ENCODE results near the gene KCTD14.
A peak's percentile ranks its signal among the peaks of the same experiment; 100 is the strongest.

KCTD14 gene

DNA sequence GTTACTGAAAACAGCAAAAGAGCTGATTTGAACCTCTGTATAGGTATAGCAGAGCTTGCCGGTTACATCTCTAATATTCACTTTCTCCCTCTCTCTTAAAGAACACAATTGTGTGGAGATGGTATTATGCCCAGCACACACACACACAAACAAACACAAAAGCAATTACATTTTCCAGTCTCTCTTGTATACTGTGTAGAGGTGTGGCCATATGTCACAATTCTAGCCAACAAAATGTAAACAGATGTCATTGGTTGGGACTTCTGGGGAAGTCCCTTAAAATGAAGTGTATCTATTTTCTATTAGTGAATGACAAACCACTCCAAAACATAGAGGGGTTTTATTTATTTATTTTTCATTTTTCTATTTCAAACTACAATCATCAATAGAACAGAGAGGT, 12.8 kb downstream of the KCTD14 start:
- no peak overlapping the region for H2AK5ac ChIP-seq (ENCODE audit: low read length, severe bottlenecking)
- WGBS: 100% methylated on average over 1 of the region's 1 CpG
- H2BK120ac ChIP-seq (ENCODE audit: low read depth, low read length): no peak overlapping the region
- H3K4me2 ChIP-seq (ENCODE audit: low read length, poor library complexity, severe bottlenecking): no peak overlapping the region
- no peaks in the 10 kb centered on the region for H3K9me3 ChIP-seq (ENCODE audit: control insufficient read depth, low read length)
- no peak for DNase-seq
- no peaks in the 10 kb centered on the region for H3K27me3 ChIP-seq (ENCODE audit: control insufficient read depth in 1 of 2, insufficient read depth in 1 of 2, low read length in 2 of 2)
- H2AFZ ChIP-seq (ENCODE audit: low read depth, low read length): no peak overlapping the region
- no peak overlapping the region for H3K18ac ChIP-seq (ENCODE audit: low read depth in 1 of 2, low read length in 2 of 2)
- no peak overlapping the region for H2BK12ac ChIP-seq (ENCODE audit: low read length in 2 of 2)
- H2BK15ac ChIP-seq (ENCODE audit: low read depth, poor library complexity, severe bottlenecking): no peak overlapping the region
- H3K4ac ChIP-seq (ENCODE audit: low read depth in 1 of 2, low read length in 2 of 2): no peak overlapping the region
- no peaks in the 10 kb centered on the region for H3K4me1 ChIP-seq (ENCODE audit: control insufficient read depth, insufficient read depth, low read depth, low read length)
- peaks cover 0 to 2% of the 10 kb centered on the region in 2 experiments for H3K36me3 ChIP-seq (ENCODE audit: control insufficient read depth in 1 of 2, insufficient read depth in 2 of 2, low read depth in 1 of 2, low read length in 2 of 2)
- no peak overlapping the region for H3K23ac ChIP-seq (ENCODE audit: low read length in 2 of 2)
- H2BK5ac ChIP-seq (ENCODE audit: low read depth, low read length, poor library complexity, severe bottlenecking): no peak overlapping the region
- H3K9ac ChIP-seq (ENCODE audit: low read length): no peak overlapping the region
- no peaks in the 10 kb centered on the region for H3K79me1 ChIP-seq (replicated peaks; ENCODE audit: low read length, poor library complexity, severe bottlenecking)
- H3K27ac ChIP-seq (ENCODE audit: low read length, poor library complexity, severe bottlenecking): no peak overlapping the region
- H3K4me3 ChIP-seq (ENCODE audit: insufficient read depth in 1 of 2, low read depth in 1 of 2, low read length in 2 of 2): no peak overlapping the region
- H3K14ac ChIP-seq (ENCODE audit: low read length in 2 of 2): no peak overlapping the region
- H4K91ac ChIP-seq (ENCODE audit: low read length): no peak overlapping the region
- H4K8ac ChIP-seq (ENCODE audit: low read length): no peak overlapping the region

DNA sequence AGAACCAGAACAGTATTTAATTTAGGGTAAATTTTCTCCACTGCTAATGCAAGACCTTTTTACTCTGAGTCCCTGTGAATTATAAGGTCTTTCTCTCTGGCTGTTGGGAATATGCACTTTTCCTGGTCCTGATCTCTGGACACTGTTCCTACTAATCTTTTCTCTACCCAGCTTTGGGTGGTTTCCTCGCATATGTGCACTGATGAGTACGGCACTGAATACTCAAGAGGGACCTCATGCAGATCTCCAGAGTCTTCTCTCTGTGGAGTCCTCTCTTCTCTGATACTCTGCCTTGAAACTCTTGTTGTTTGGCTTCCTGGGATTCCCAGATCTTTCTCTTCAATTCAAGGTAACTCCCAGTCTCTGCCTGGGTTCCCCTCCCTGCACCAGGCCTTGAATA, 14.0 kb downstream of the KCTD14 start:
- Histone ChIP-seq H3K14ac (ENCODE audit: low read length in 2 of 2) (no peak overlapping the region), H3K36me3 (ENCODE audit: control insufficient read depth in 1 of 2, insufficient read depth in 2 of 2, low read depth in 1 of 2, low read length in 2 of 2) (no peaks in the 10 kb centered on the region), H2AK5ac (ENCODE audit: low read length, severe bottlenecking) (no peak overlapping the region), H3K4me1 (ENCODE audit: control insufficient read depth, insufficient read depth, low read depth, low read length) (no peaks in the 10 kb centered on the region), H3K9ac (ENCODE audit: low read length) (no peak overlapping the region), H3K4me2 (ENCODE audit: low read length, poor library complexity, severe bottlenecking) (no peak overlapping the region), H3K79me1 (replicated peaks; ENCODE audit: low read length, poor library complexity, severe bottlenecking) (no peaks in the 10 kb centered on the region), H2BK5ac (ENCODE audit: low read depth, low read length, poor library complexity, severe bottlenecking) (no peak overlapping the region), H2BK120ac (ENCODE audit: low read depth, low read length) (no peak overlapping the region), H2BK12ac (ENCODE audit: low read length in 2 of 2) (no peak overlapping the region), H3K18ac (ENCODE audit: low read depth in 1 of 2, low read length in 2 of 2) (no peak overlapping the region), H4K91ac (ENCODE audit: low read length) (no peak overlapping the region), H2BK15ac (ENCODE audit: low read depth, poor library complexity, severe bottlenecking) (no peak overlapping the region), H3K4me3 (ENCODE audit: insufficient read depth in 1 of 2, low read depth in 1 of 2, low read length in 2 of 2) (no peak overlapping the region), H3K27ac (ENCODE audit: low read length, poor library complexity, severe bottlenecking) (no peak overlapping the region), H4K8ac (ENCODE audit: low read length) (no peak overlapping the region), H2AFZ (ENCODE audit: low read depth, low read length) (no peak overlapping the region), H3K4ac (ENCODE audit: low read depth in 1 of 2, low read length in 2 of 2) (no peak overlapping the region), H3K23ac (ENCODE audit: low read length in 2 of 2) (no peak overlapping the region), H3K27me3 (ENCODE audit: control insufficient read depth in 1 of 2, insufficient read depth in 1 of 2, low read length in 2 of 2) (peaks cover 0 to 3% of the 10 kb centered on the region in 2 experiments), H3K9me3 (ENCODE audit: control insufficient read depth, low read length) (no peaks in the 10 kb centered on the region)
- no peak for DNase-seq
- 93% methylated on average over 2 of the region's 2 CpGs for WGBS

DNA sequence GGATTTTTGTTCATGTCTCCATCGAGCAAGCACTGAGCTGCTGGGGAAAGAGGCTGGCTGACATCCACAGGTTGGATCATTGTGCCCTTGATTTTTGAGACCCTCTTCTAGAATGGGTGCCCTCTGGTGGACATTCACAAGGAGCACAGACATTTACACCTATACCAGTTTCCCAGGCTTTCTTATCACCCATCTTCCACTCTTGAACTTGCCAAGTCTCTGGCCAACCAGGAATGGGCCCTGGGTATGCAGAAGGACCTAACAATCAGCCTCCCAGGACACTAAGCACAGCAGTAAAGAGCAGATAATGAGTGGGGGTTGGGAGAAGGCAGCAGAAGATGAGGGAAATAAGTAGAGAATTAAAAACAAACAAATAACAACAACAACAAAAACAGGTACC, 22.9 kb downstream of the KCTD14 start:
- no peak overlapping the region for H2BK120ac ChIP-seq (ENCODE audit: low read depth, low read length)
- H2BK12ac ChIP-seq (ENCODE audit: low read length in 2 of 2): no peak overlapping the region
- H3K27me3 ChIP-seq (ENCODE audit: control insufficient read depth in 1 of 2, insufficient read depth in 1 of 2, low read length in 2 of 2): peaks cover 3 to 4% of the 10 kb centered on the region in 2 experiments
- H2BK15ac ChIP-seq (ENCODE audit: low read depth, poor library complexity, severe bottlenecking): no peak overlapping the region
- no peak overlapping the region for H3K9ac ChIP-seq (ENCODE audit: low read length)
- no peaks in the 10 kb centered on the region for H3K36me3 ChIP-seq (ENCODE audit: control insufficient read depth in 1 of 2, insufficient read depth in 2 of 2, low read depth in 1 of 2, low read length in 2 of 2)
- H3K79me1 ChIP-seq (replicated peaks; ENCODE audit: low read length, poor library complexity, severe bottlenecking): no peaks in the 10 kb centered on the region
- H3K4me2 ChIP-seq (ENCODE audit: low read length, poor library complexity, severe bottlenecking): no peak overlapping the region
- no peak overlapping the region for H4K91ac ChIP-seq (ENCODE audit: low read length)
- no peak overlapping the region for H3K18ac ChIP-seq (ENCODE audit: low read depth in 1 of 2, low read length in 2 of 2)
- no peak overlapping the region for H2BK5ac ChIP-seq (ENCODE audit: low read depth, low read length, poor library complexity, severe bottlenecking)
- H3K4ac ChIP-seq (ENCODE audit: low read depth in 1 of 2, low read length in 2 of 2): no peak overlapping the region
- no peak overlapping the region for H2AFZ ChIP-seq (ENCODE audit: low read depth, low read length)
- DNase-seq: peak; percentile 75
- no peaks in the 10 kb centered on the region for H3K9me3 ChIP-seq (ENCODE audit: control insufficient read depth, low read length)
- H2AK5ac ChIP-seq (ENCODE audit: low read length, severe bottlenecking): no peak overlapping the region
- no peaks in the 10 kb centered on the region for H3K4me1 ChIP-seq (ENCODE audit: control insufficient read depth, insufficient read depth, low read depth, low read length)
- no peak overlapping the region for H3K14ac ChIP-seq (ENCODE audit: low read length in 2 of 2)
- H3K23ac ChIP-seq (ENCODE audit: low read length in 2 of 2): no peak overlapping the region
- 27% methylated on average over 1 of the region's 1 CpG for WGBS
- no peak overlapping the region for H4K8ac ChIP-seq (ENCODE audit: low read length)
- H3K4me3 ChIP-seq (ENCODE audit: insufficient read depth in 1 of 2, low read depth in 1 of 2, low read length in 2 of 2): no peak overlapping the region
- no peak overlapping the region for H3K27ac ChIP-seq (ENCODE audit: low read length, poor library complexity, severe bottlenecking)

DNA sequence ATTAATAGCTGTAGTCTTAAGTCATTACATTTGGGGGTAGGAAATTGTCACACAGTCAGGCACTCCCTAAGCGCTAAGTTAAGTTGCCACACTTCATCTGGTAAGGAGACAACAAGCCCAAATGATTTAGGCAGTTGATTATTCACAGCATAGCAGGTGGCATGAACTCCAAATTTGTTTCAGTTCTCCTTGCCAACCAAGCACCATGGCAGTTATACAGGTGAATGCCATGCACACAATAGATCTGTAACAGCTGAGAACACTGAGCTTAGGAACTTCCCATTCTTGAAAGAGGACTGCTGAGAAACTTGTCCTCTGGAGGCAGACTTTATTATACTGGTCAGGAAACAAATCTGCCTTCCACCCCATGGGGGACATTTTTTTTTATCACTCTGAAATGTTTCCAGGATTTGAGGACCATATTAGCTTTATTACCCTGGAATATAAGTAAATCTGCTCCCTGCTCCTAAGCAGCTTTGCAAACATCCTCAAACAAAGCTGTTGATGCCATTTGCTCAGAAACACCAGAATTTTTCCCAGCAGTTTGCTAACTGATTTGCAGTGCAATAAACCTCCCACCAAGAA, 23.5 kb downstream of the KCTD14 start:
- Histone ChIP-seq H2BK12ac (ENCODE audit: low read length in 2 of 2) (no peak overlapping the region), H4K8ac (ENCODE audit: low read length) (no peak overlapping the region), H3K79me1 (replicated peaks; ENCODE audit: low read length, poor library complexity, severe bottlenecking) (no peaks in the 10 kb centered on the region), H3K4me3 (ENCODE audit: insufficient read depth in 1 of 2, low read depth in 1 of 2, low read length in 2 of 2) (no peak overlapping the region), H3K9me3 (ENCODE audit: control insufficient read depth, low read length) (no peaks in the 10 kb centered on the region), H2AFZ (ENCODE audit: low read depth, low read length) (no peak overlapping the region), H3K23ac (ENCODE audit: low read length in 2 of 2) (no peak overlapping the region), H2BK15ac (ENCODE audit: low read depth, poor library complexity, severe bottlenecking) (no peak overlapping the region), H3K4ac (ENCODE audit: low read depth in 1 of 2, low read length in 2 of 2) (no peak overlapping the region), H3K18ac (ENCODE audit: low read depth in 1 of 2, low read length in 2 of 2) (no peak overlapping the region), H3K9ac (ENCODE audit: low read length) (no peak overlapping the region), H3K36me3 (ENCODE audit: control insufficient read depth in 1 of 2, insufficient read depth in 2 of 2, low read depth in 1 of 2, low read length in 2 of 2) (no peaks in the 10 kb centered on the region), H3K14ac (ENCODE audit: low read length in 2 of 2) (no peak overlapping the region), H3K27me3 (ENCODE audit: control insufficient read depth in 1 of 2, insufficient read depth in 1 of 2, low read length in 2 of 2) (peaks cover 0 to 4% of the 10 kb centered on the region in 2 experiments), H3K4me1 (ENCODE audit: control insufficient read depth, insufficient read depth, low read depth, low read length) (no peaks in the 10 kb centered on the region), H2AK5ac (ENCODE audit: low read length, severe bottlenecking) (no peak overlapping the region), H2BK5ac (ENCODE audit: low read depth, low read length, poor library complexity, severe bottlenecking) (no peak overlapping the region), H3K27ac (ENCODE audit: low read length, poor library complexity, severe bottlenecking) (no peak overlapping the region), H3K4me2 (ENCODE audit: low read length, poor library complexity, severe bottlenecking) (no peak overlapping the region), H2BK120ac (ENCODE audit: low read depth, low read length) (no peak overlapping the region), H4K91ac (ENCODE audit: low read length) (no peak overlapping the region)
- WGBS: 97% methylated on average over 1 of the region's 1 CpG
- no peak for DNase-seq
